AG04450 (cell line): Measurements from ENCODE around the gene IFNA14. TPM values are rescaled to one million over a fixed set of nuclear protein-coding genes. Genes with fewer than 3 reads are reported as not detected.
"Not testable (repeated sequence)": the region's sequence is repeated elsewhere in the genome, so short reads cannot be mapped to it uniquely, and the experiment has no call there.

ENCODE experiments used
- CTCF ChIA-PET: fragments of 300-600, 350-600 bp; formaldehyde crosslinking; extraction: SDS; loops from one replicate; lab custom pipeline; 2022; ENCODE audit warnings: antibody characterized with exemption, inconsistent platforms; lab: Charles Lee
- POLR2A ChIA-PET: fragments of 350-600 bp; formaldehyde crosslinking; extraction: SDS; loops from one replicate; lab custom pipeline; 2021; ENCODE audit warnings: antibody characterized with exemption, inconsistent platforms; lab: Yijun Ruan, JAX
- DNase-seq: peaks from one replicate; pipeline ENCODE4 v3.0.0-alpha.2; 2011; ENCODE audit warnings: low read depth, low spot score
- H3K27ac ChIP-seq: one replicate; pipeline ENCODE4 v1.5.1; 2012; ENCODE audit warnings: low read depth, low read length, control low read depth
- H3K27me3 ChIP-seq: one replicate; pipeline ENCODE4 v1.6.0; 2012; ENCODE audit warnings: low read length; ENCODE audit not compliant: control insufficient read depth, insufficient read depth
- H3K4me3 ChIP-seq: 2 replicates; pipeline ENCODE4 v1.5.1; 2011; ENCODE audit warnings: mild to moderate bottlenecking, low read depth, low read length, control low read depth
- H3K9me3 ChIP-seq: 2 replicates; pipeline ENCODE4 v1.5.1; 2012; ENCODE audit warnings: low read length; ENCODE audit not compliant: control insufficient read depth, insufficient read depth
- polyA plus RNA-seq: library from polyadenylated mRNA; depleted of rRNA; stranded (reverse); fragments of >200 nt; gene quantifications from 2 replicates; pipeline ENCODE4 v1.2.3, GENCODE V29; 2011
- TF ChIP-seq, protein P1 (sequence below): IDR thresholded peaks from 2 replicates; pipeline ENCODE4 v1.5.1; 2011; ENCODE audit warnings: low read depth, low read length, control low read depth, inconsistent platforms

The IFNA14 gene
- polyA plus RNA-seq, 1 experiment, result not detected

DNA sequence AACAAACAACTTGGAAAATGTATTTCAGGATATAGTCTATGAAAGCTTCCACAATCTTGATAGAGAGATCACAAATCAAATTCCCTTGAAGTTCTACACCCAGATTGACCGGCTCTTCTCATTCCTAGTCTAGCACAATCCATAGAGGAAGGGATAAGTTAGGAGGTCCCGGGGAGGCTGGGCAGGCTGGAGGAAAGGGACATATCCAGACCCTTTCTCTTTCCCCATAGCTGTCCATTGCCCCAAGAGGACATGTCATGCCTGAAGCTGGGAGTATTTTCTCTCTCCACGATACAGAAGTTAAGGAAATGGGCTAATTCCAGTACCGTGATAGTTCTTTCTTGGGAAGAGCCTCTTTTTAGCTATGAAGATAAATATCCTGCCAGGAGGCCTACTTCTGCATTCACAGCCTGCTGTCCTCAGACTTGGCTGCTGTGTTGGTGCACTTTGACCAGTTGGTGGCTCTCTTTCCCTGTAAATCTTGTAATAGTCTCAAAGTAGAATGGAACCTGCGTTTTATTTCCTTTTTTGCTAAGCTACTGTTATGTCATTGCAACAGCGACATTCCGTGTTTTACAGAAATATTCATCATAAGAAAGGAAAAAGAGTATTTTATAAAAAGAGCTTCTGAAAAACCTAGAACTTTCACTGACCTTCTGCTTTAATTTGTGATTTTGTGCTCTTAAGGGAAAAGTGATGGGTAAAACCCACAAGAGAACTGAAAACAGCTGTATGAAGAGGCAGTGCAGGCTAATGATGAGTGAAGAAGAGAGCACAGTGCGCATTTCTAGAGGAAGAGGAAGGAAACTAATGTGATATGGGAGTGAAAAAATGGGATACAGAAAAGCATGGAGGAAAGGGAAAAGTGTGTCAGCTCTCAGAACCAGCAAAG lies 4.1 kb downstream of the IFNA14 start:
- CTCF ChIA-PET, result interaction anchor here (0.5 to 1.5 kb wide), 21 partner anchors 14 to 1008 kb away, joined by 3 to 9 read pairs (median 3); no protein-coding TSS in a partner anchor
- POLR2A ChIA-PET, H3K4me3 ChIP-seq, H3K27ac ChIP-seq, DNase-seq, H3K27me3 ChIP-seq, H3K9me3 ChIP-seq: not testable (repeated sequence)
- TF ChIP-seq, protein P1, sequence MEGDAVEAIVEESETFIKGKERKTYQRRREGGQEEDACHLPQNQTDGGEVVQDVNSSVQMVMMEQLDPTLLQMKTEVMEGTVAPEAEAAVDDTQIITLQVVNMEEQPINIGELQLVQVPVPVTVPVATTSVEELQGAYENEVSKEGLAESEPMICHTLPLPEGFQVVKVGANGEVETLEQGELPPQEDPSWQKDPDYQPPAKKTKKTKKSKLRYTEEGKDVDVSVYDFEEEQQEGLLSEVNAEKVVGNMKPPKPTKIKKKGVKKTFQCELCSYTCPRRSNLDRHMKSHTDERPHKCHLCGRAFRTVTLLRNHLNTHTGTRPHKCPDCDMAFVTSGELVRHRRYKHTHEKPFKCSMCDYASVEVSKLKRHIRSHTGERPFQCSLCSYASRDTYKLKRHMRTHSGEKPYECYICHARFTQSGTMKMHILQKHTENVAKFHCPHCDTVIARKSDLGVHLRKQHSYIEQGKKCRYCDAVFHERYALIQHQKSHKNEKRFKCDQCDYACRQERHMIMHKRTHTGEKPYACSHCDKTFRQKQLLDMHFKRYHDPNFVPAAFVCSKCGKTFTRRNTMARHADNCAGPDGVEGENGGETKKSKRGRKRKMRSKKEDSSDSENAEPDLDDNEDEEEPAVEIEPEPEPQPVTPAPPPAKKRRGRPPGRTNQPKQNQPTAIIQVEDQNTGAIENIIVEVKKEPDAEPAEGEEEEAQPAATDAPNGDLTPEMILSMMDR, result peak; percentile 52

DNA sequence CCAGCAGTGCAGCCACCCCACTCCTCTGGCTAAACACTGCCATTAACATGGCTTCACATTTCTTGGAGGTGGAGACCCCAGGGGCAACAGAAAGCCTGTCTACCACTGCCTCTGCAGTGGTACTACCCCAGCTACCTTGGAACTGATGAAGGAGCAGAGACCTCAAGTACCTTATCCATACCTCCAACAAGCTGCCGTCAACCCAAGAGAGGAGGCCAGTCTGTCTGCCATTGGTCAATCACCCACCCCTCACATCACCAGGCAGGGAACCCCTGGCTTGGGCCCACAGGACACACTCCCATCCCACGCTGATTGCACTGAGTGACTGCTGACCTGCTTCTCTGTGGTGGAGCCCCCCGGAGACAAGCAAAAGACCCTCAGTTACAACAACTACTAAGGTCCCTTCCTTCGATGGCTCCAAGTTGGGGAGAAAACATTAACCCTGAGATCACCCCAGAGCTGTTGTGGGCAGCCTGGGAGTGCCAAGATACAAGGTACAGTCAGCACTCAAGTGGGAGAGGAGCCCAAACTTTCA lies 5.6 kb downstream of the IFNA14 start:
- CTCF ChIA-PET, result no interaction called here

DNA sequence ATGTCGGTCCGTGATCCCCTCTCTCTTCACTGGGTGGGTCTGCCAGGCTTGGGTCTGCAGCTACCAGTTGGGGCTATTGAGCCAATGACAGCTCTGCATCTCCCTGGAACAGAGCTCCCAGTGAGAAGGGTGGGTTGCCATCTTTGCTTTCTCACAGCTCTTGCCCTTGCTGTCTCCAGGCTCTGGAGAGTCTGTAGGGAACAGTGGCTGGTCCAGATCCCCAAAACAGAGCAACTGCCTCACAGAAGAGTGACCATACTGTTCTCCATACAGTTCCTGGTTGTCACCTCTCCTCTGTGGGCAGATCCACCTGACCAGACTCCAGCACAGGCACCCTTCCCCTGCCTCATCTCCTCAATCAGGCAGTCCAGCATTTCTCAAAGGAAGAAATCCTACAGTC lies 6.5 kb downstream of the IFNA14 start:
- no peak for DNase-seq
- CTCF ChIA-PET, result no interaction called here
- H3K27me3 ChIP-seq, result peaks cover 2% of the 10 kb centered on the region
- no peak overlapping the region for H3K27ac ChIP-seq
- no peak overlapping the region for H3K4me3 ChIP-seq
- TF ChIP-seq, protein P1, result no peak
- POLR2A ChIA-PET, result no interaction called here
- no peaks in the 10 kb centered on the region for H3K9me3 ChIP-seq

More for the DNA sequence above, 5.6 kb downstream of the IFNA14 start:
- POLR2A ChIA-PET, result no interaction called here
- H3K9me3 ChIP-seq, result no peaks in the 10 kb centered on the region
- H3K4me3 ChIP-seq, result no peak overlapping the region
- DNase-seq, result no peak
- TF ChIP-seq, protein P1, result no peak
- no peak overlapping the region for H3K27ac ChIP-seq
- peaks cover 2% of the 10 kb centered on the region for H3K27me3 ChIP-seq

DNA sequence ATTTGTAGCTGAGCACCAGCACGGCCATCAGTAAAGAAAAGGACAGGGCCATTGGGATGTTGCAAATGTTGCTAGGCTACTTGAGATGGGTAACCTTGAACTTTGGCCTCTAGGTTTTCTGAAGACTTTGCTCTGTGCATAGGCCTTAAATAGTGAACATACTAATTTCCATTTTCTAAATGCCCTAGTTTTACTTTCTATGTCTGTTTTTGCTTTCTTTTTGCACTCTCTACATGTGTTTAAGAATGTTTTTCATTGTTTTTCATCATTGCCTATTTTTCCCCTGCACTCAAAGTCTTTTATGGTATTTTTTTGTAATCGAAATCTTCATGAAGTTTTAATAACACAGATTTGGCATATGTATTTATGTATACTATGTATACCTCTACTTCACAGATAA lies 11.7 kb downstream of the IFNA14 start, which contains the start of gene IFNA17:
TSS of gene IFNA17 (minus strand) at position 101 of the 400 bp plus-strand sequence. CDS start at position 52, 49 bp downstream.
- H3K9me3 ChIP-seq, result no peaks in the 10 kb centered on the region
- DNase-seq, result no peak
- ChIA-PET POLR2A (no interaction called here), CTCF (no interaction called here)
- H3K4me3 ChIP-seq, result no peak within 1 kb of the TSS
- H3K27ac ChIP-seq, result no peak within 1 kb of the TSS
- TF ChIP-seq, protein P1, result no peak
- peaks cover 2% of the 10 kb centered on the region for H3K27me3 ChIP-seq

DNA sequence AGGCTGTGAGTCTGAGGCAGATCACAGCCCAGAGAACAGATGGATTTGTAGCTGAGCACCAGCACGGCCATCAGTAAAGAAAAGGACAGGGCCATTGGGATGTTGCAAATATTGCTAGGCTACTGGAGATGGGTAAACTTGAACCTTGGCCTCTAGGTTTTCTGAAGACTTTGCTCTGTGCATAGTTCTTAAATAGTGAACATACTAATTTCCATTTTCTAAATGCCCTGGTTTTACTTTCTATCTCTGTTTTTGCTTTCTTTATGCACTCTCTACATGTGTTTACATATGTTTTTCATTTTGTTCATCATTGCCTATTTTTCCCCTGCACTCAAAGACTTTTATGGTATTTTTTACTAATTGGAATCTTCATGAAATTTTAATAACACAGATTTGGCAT lies 22.6 kb downstream of the IFNA14 start, which contains the start of gene IFNA16:
TSS of gene IFNA16 (minus strand) at position 101 of the 400 bp plus-strand sequence. CDS start at position 95, 6 bp downstream.
- H3K27ac ChIP-seq, H3K9me3 ChIP-seq, H3K4me3 ChIP-seq, H3K27me3 ChIP-seq, DNase-seq, POLR2A ChIA-PET: not testable (repeated sequence)
- CTCF ChIA-PET, result interaction anchor here (0.7 to 1.3 kb wide), 2 partner anchors 19 to 22 kb away, joined by 3 to 6 read pairs; no protein-coding TSS in a partner anchor
